Epithelial cell of esophagus (primary cell): ENCODE data around the gene IDUA.

Experiments
- DNase-seq: peaks from one replicate; pipeline ENCODE4 v3.0.0; 2010; ENCODE audit warnings: low read depth
- H3K4me3 ChIP-seq: 2 replicates; pipeline ENCODE4 v1.5.1; 2011; ENCODE audit warnings: mild to moderate bottlenecking, low read length, control low read depth
- CTCF ChIP-seq: IDR thresholded peaks from 2 replicates; pipeline ENCODE4 v1.5.1; 2011; ENCODE audit warnings: low read depth, mild to moderate bottlenecking, low read length, control low read depth, inconsistent platforms; ENCODE audit not compliant: insufficient read depth; ENCODE audit errors: missing control alignments

The IDUA gene

GRCh38 chr4:1000686-1001260 lies 13.9 kb downstream of the IDUA start:
- no peak for TF ChIP-seq CTCF

GRCh38 chr4:1001561-1002130 lies 14.8 kb downstream of the IDUA start:
- no peak for DNase-seq
- TF ChIP-seq CTCF = no peak
- no peak overlapping the region for H3K4me3 ChIP-seq

More at GRCh38 chr4:1000686-1001260, 13.9 kb downstream of the IDUA start:
- no peak overlapping the region for H3K4me3 ChIP-seq
- DNase-seq = no peak

GRCh38 chr4:1002131-1002630 lies 15.3 kb downstream of the IDUA start:
- TF ChIP-seq CTCF = no peak
- H3K4me3 ChIP-seq = no peak overlapping the region
- peak; percentile 35 for DNase-seq

DNA sequence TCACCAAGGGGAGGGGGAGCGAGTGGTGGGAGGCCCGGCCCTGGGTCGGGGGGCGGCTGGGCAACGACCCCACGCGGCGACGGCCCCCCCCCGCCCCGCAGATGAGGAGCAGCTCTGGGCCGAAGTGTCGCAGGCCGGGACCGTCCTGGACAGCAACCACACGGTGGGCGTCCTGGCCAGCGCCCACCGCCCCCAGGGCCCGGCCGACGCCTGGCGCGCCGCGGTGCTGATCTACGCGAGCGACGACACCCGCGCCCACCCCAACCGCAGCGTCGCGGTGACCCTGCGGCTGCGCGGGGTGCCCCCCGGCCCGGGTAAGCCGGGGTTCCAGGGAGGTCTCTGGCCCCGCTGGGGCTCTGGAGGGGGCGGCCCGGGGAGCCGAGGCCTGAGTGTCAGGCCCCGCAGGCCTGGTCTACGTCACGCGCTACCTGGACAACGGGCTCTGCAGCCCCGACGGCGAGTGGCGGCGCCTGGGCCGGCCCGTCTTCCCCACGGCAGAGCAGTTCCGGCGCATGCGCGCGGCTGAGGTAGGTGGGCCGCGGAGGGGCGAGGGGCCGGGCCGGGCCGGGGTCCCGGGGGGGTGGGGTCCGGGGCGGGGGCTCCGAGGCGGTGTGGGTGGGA lies 15.9 kb downstream of the IDUA start:
- no peak overlapping the region for H3K4me3 ChIP-seq
- no peak for DNase-seq
- no peak for TF ChIP-seq CTCF

- no peak overlapping the region for H3K4me3 ChIP-seq
- no peak for TF ChIP-seq CTCF
- no peak for DNase-seq
Measured at GRCh38 chr4:1003271-1004070, 16.6 kb downstream of the IDUA start.

GRCh38 chr4:1004071-1004418 lies 17.2 kb downstream of the IDUA start:
- DNase-seq = no peak
- no peak overlapping the region for H3K4me3 ChIP-seq
- no peak for TF ChIP-seq CTCF
